HG03571 (cell line): ENCODE measurements around the gene UBE2D3.
"Not testable (repeated sequence)": the region's sequence is repeated elsewhere in the genome, so short reads cannot be mapped to it uniquely, and the experiment has no call there.

ENCODE experiments used
- ATAC-seq: cut with Tn5 transposase; IDR thresholded peaks from one replicate; pipeline ENCODE4 v1.9.1; 2021; ENCODE audit not compliant: unreplicated experiment

UBE2D3 gene

DNA sequence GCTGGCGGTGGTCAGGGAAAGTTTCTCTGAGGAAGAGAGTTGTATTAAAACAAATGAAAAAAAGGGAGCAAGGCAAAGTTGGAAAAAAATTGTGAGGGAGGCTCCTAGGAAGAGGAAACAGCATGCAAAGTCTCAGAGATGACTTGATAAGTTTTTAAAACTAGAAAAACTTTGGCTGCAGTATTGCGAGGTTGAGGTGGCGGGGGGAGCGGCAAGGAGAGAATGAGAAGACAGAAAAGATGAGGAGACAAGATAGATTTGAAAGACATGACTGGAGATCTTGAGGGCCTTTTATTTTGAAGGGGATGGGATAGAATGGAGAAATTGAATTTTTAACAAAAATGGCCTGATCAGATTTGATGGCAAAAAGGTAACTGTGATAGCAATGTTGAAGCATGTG is 4.8 kb upstream of the UBE2D3 start:
- no peak for ATAC-seq

DNA sequence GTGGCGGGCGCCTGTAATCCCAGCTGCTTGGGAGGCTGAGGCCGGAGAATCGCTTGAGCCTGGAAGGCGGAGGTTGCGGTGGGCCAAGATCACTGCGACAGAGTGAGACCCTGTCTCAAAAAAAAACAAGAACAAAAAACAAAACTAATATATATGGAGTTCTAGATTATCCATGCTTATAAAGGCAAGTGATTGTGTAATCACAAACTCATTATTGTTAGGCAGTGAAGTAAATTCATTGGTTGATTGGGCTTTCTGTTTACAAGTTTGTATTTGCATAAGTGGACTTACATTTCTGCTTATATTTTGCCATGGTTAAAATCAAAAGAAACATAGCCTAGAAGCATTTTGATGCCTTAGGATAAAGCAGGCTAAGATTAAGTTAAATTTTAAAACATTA is 2.5 kb upstream of the UBE2D3 start:
- no peak for ATAC-seq

DNA sequence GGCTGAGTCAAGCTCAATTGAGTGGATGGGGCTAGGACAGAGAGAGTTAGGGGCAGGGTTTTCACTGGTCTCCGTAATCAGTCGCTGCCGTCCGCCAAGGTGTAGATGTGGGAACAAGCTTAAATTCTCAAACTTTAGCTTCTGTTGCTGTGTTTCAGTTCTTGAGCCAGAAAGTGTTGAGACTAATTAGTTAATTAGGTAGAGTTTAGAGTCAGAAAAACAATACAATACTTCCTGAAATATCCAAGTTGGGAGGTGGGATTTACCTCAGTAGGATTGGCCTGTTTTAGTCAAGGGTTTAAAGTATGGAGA is 1.1 kb upstream of the UBE2D3 start:
- no peak for ATAC-seq

DNA sequence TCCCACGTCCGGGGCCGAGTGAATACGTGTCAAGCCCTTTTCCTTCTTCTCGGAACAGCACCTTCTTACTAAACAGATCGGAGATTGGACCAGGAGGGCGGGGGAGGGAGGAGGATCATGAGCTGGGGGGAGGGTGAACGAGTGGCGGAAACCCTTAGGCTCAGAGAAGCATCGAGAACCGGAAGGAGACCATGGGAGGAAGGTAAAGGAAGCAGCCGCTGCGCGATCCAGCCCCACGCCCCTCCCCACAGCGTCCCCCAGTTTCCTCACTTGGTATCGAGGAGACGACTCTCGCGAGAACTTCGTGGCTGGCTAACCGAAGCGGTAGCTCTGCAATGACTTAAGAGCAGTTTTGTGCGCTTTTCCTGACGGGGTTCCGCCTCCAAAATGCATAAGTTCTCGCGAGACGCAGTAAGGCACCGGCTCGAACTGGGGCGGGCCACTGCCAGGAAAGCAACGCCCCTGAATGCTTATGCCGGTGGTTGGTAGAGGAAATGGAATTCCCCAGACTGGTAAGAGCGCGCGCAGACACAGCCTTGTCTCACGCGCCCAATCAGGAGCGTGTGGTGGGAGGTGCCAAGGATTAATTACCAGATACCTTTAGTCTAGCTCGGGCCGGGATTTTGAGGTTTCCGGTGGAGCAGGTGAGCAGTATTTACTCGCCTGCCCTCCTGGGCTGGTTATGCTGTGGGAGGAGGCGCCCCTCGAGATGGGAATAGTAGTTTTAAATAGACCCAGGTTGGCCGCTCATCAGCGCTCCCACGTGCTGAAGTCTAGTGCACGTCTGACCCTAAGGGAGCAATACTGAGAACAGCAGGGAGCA is 534 bp upstream of the UBE2D3 start:
- peak; percentile 71 for ATAC-seq

DNA sequence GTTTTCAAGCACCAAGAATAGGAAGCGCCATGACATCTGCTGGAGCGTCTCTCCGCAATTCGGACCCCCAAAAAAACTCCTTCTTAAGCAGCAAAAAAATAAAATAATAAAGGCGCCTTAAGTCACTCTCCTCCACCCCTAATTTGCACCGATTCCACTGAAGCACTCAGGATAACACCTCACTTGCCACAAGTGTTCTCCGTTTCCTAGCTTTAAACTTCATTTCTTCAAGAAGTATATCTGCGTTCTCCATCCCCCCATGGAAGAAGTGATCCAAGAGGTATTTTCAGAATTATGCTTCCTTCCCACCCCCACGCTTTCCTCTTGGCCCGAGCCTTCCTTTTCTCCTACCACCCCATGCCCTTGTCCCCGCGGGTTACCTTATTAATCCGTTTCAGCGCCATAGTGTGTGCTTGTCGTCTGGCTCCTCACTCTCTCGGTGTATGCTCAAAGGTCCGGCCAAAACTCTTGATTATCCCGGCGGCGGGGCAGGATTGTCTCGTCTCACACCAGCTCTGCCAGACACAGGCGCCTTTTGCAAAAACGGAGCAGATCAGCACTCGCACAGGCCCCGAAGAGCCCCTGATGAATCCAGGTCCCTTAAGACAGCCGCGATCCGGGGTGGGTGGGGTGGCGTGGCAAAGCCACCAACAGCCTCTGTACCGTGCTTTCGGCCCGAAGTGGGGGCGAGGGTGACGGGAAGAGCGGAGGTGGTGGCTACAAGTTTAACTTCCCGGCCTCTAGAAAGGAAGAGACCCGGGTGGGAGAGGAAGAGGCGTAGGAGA is 1.1 kb downstream of the UBE2D3 start:
- ATAC-seq = no peak

DNA sequence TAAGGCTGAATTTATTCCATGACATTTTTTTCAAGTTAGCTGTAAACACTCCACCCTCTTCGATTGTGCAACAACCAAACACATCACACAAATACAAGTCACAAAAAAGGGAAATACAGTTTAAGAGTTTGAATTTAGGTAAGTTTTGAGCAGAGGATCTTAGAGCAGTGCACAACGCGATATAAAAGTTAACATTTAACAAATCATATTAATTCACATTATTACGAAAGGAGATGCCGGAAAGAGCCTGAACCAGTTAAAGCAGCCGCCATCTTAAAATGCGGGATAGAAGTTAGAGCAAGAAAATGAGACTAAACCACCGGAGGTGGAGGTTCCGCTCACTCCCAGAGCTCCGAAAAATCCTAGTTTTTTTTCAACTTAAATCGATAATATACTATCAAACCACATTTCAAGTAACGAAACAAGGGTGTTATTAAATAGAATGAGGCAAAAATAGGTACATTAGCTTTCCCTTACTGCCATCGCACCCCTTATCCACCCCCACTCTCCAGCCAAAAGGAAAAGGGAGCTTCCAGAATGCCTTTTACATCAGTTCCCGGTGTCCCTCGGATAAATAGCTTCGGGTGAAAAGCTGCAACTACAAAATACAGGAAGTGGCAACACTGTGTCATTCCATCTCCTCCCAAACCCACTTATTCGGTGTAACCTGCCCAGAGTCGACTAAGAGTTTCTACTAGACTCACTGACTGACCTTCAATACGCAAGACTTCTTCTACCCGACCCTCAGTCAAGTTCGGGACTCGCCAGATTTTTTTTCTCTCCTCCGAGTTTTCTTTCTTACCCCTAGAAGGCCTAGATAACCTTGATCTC is 1.9 kb downstream of the UBE2D3 start:
- no peak for ATAC-seq

DNA sequence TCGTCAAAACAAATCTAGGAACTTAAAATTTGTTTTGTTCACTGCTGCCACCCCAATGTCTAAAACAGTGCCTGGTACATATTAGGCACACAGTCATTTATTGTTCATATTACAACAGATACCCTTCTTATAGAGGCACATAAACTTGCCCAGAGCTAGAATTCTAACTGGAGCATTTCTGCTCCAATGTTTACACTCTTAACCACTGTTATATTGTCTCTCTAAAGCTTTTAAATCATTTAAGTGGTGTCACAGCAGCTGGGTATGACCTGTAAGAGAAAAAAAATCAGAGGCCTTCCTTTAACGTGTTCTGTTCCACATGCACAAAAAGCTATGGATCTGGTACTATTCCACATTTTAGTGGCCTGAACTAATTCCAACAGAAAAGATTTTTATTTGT is 3.0 kb downstream of the UBE2D3 start:
- ATAC-seq = no peak

DNA sequence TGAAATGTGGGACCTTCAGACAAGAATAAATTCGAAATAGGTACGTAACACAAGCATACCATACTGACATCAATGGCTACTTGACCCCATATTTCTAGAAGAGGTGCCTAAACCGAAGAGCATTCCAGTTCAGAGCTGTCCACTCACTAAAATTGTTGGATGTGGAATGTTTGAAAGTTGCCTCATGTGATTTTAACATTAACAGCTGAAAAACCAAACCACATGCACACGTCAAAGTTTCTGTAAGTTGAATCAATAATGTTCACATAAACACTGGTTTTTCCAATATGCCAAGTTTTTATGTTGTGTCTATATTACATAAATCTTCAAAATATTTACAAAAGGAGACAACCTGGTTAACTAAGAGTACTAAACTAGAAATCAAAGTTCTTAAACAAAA is 3.5 kb downstream of the UBE2D3 start:
- no peak for ATAC-seq

DNA sequence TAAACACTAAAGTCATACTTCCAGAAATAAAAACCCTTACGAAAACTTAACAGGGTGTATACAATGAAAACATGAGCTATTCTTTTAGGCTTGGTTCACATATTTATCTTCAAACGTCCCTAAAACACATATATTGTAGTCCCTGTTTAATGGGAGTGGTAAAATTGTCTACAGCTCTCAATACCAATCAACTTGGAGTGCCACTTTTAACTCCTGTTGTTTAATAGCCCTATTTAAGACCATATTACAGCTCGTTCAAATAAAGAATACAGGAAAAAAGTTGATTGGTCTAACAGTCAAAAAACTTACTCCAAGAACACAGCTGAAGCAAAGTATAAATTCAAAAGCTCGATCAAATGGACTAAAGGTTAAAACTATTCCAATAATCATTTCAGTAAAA is 3.9 kb downstream of the UBE2D3 start:
- ATAC-seq = no peak

DNA sequence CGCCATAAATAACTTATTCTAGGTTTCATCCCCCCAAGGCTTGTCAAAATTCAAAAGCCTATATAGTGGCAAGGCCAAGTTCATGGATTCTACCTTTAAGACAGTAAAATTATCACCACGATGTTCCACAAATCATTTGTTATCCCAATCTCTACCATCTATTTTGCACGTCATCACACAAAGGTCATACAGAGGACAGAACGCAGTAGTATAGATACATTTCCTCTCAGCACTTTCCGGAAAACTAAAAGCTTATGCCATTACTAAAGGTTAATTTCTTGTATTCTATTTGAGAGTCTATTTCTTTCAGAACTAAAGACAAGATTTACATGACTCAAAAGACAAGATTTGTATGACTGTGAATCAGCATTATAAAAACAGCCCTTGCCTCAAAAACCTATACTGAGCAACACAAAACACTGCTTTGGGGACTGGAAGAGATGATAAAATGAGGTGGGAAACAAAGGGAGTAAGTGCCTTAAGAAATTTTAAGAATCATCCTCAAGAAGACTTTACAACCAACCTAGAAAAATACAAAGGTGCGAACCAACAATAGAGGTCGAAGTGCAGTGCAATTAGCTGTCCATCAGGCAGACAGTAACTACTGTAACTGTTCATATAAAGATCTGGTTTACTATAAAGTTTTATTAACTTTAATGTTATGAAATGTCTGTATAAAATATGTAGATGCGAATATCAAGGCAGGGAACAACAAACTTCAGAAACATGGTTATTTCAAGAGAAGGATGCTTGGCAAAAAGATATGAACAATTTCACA is 7.6 kb downstream of the UBE2D3 start:
- no peak for ATAC-seq

DNA sequence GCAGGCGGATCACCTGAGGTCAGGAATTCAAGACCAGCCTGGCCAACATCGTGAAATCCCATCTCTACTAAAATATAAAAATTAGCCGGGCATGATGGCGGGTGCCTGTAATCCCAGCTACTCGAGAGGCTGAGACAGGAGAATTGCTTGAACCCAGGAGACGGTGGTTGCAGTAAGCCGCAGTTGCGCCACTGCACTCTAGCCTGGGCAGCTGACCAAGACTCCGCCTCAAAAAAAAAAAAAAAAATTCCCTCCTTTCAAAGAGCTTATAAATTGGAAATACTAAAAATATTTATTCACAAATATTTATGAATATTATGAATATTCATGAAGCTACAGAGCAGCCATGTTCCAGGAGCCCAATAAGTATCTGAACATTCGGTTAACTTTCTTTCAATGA is 8.3 kb downstream of the UBE2D3 start:
- not testable (repeated sequence) for ATAC-seq

DNA sequence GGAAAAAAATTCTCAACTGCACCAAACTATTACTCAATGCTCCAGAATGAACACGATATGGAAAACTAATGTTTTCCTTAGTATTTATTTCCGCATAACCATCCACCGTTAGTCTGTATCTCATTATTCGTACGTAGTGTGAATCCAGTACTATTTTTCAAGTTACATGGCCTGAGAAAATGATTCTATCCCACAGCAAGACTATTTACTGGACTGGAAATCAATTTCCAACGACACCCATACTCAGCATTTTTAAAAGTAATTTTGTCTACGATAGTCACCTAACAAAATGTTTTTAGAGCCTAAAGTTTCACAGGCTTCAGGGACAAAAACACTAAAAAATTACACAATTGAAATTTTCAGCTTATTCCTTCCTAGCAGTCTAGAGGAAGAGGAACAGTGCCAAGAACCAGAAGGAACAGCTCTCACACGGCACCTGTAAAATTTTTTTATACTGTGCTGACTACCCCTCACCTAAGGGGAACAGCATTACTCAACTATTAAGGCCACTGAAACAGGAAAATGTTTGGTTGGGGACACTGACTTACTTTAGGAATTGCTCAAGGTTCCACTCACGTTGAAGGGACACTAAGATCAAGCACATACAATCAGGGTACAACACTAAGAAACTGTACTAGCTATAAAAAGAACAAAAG is 9.6 kb downstream of the UBE2D3 start:
- ATAC-seq = no peak

DNA sequence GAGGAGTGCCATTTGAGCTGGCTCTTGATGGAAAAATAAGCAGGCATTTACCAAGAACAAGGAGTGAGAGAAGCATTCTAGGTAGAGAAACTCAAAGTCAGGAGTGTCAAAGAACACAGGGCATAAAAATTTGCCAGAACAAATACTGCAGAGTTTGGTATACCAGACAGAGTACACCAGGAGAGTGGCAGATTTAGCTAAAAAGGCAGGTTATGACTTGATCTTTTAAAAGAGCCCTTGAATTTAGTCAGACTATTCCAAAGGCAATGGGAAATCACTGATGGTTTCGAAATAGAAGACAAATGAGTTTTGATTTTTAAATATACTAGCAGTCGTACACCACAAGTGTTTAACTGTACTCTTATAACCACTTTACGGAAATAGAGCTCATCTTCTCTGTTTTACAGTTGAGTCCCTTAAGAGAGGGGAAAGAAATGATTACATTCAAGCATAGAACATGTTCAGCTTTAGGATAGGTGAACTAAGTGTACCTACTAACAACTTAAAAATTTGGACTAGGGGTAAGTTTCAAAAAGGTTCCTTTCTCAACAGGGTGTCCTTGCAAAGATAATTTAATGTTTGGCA is 10.2 kb downstream of the UBE2D3 start:
- ATAC-seq = no peak

DNA sequence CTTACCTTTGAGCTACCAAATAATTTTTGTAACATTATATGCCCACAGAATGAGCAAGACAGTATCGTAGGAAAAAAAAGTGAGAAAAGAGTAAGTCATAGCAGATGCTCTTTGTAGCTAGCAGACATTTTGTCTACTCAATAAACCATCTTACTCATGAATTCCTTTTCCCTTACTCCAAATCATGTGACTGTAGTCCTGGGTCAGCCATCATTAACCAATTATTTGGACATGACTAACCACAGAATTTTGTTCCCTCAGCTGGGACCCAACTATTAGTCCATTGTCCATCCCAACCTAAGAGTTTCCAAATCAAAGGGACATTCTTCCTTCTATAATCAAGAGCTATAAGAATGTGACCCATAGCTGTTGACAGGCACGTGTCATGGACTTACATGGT is 11.4 kb downstream of the UBE2D3 start:
- ATAC-seq = no peak

DNA sequence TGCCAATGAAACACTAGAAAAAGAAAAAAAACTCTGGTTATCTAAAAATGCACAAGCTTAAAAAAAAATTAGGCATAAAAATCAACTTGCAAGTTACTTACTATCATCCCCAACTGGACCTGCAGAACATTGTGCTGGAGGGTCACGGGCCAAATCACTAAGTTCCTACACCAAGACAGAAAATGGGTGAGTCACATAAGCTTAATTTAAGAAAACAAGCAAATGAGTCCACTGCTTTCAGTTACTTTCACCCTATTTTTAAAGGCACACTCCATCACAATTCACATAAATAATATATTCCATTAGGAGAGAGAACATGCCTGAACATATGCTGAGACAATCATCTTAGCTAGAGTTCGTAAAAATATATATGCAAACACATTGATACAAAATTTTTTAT is 17.7 kb downstream of the UBE2D3 start:
- no peak for ATAC-seq

DNA sequence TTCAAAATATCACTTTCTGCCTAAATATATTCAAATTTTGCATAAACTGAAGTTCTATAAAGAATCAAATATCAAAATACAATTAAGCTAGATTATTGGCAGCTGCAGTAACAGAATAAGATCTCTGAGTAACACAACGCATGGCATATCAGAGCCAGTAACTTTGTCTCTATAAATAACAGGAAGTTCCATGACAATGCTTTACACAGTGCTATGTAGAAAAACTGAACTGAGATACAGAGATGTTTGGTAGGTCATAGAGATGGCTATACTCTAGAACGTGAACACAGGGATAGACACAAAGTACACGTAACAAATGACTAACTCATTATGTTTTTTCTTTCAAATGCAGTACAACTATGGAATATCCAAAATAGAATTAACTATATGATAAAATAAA is 18.2 kb downstream of the UBE2D3 start:
- peak; percentile 57 for ATAC-seq

DNA sequence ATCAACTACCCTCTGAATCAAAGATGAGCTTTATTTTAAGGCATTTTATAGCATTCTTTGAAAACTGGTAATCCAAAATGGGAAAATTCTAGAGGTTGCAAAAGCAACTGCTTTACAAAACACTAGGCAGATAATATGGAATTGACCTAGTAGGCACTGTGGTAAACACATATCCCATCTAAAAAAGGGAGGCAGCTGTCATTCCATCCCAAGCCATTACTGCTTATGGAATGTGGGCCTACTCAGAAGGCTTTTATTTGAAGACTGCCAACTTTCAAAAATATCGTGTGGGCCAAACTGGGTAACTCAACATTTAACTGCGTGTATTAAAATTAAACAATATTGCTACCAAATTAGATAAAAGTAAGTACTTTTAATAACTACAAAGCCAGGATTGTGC is 19.3 kb downstream of the UBE2D3 start:
- ATAC-seq = no peak

DNA sequence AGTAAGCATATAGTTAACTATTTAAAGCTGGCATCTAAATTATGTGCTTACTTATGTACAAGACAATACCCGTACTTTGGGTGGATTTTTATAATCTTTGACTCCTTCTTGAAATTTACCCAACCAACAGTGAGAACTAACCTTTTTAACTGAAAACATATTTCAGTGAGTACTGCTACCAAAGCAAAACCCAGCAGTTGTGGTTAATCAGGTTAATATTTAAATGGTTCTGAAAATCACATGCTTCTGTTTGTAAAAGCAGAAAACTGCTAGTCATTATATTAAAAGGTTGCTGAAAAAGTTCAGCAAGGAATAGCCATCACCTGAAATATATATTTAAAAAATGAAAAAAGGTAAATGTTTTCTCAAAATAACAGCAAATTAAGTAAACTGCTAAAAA is 20.0 kb downstream of the UBE2D3 start:
- no peak for ATAC-seq

DNA sequence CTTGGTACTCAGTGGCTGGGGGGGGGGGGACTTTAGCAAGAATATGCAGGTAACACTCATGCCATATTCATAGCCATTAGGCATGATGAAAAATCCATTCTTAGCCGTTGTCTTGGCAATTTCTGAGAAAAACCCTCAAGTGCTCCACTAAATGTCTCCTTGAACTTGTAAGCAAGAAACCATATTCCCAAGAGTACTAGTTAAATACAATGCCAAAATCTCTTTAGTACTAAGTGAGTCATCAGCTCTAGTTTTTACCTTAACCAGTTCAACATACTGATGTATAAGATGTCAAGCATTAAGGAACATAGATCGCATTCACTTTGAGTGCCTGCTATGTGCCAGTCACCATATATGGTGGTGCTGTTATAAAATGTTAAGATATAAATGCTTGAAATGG is 27.5 kb downstream of the UBE2D3 start:
- ATAC-seq = no peak

DNA sequence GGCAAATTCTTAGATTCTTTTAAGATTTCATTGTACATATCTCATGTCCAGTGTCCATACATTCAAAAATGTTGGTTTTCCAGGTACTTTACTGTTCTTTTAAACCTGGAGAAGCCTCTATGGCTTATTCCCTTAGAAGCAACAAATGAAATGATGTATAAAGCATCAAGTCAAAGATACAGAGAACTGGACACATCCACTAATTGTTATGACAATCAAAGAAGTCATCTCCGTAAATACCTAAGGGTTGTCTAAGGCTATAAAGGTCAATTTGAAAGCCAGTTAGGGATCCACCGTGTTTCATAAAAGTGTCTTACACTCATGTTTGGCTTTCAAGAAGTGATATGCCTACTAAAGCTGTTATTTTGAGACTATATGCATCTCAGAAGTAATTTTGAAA is 32.4 kb downstream of the UBE2D3 start:
- no peak for ATAC-seq
